HCT116 (cell line): ENCODE results near the gene IFT22. TPM values are rescaled to one million over a fixed set of nuclear protein-coding genes. Genes with fewer than 3 reads are reported as not detected.
"Not testable (repeated sequence)": the region's sequence is repeated elsewhere in the genome, so short reads cannot be mapped to it uniquely, and the experiment has no call there.

Experiments
- ATAC-seq: fragments of 200-7000 bp; cut with Tn5 transposase; 2 replicates; pipeline ENCODE4 v1.9.1; 2020; ENCODE audit warnings: mild to moderate bottlenecking, moderate library complexity
- BruUV-seq: library from RNA; stranded (reverse); fragments of 400-500 nt; replicated peaks from 2 replicates; lab custom pipeline; 2021; lab: Mats Ljungman, UMichigan
- CTCF ChIA-PET: fragments of 300-600 bp; sonication (Branson Sonifier 250); formaldehyde crosslinking; loops from one replicate; lab custom pipeline; 2021; ENCODE audit warnings: antibody characterized with exemption; lab: Charles Lee
- POLR2A ChIA-PET: fragments of 300-600, 350-600 bp; sonication (Branson Sonifier 250); formaldehyde crosslinking; loops from one replicate; lab custom pipeline; 2021; ENCODE audit warnings: antibody characterized with exemption; lab: Charles Lee
- RAD21 ChIA-PET, 2 experiments: fragments of 300-600 bp; sonication (Branson Sonifier 250); formaldehyde crosslinking; loops; one replicate each; lab custom pipeline; 2023; ENCODE audit warnings: low total read pairs in 2 of 2; ENCODE audit not compliant: uncharacterized antibody in 2 of 2, unreplicated experiment in 2 of 2, low non-redundant PET in 1 of 2; lab: Charles Lee
- DNase-seq: peaks from one replicate; pipeline ENCODE4 v3.0.0-alpha.2; 2010; ENCODE audit warnings: low read depth, low spot score
- H2AFZ ChIP-seq: fragments of 200-600 bp; shearing (Covaris generic), sonication (generic); 2 replicates; pipeline ENCODE4 v1.6.1; 2017; ENCODE audit warnings: low read depth, mixed run types, mixed read lengths, antibody characterized with exemption, low read length; ENCODE audit not compliant: poor library complexity, severe bottlenecking
- H3K27ac ChIP-seq: 2 replicates; pipeline ENCODE4 v1.5.1; 2012; ENCODE audit warnings: low read depth, low read length
- H3K27me3 ChIP-seq: fragments of 200-600 bp; sonication (generic); 2 replicates; pipeline ENCODE4 v1.6.1; 2016; ENCODE audit warnings: mixed run types, low read length, mixed read lengths; ENCODE audit not compliant: insufficient read depth
- H3K36me3 ChIP-seq, 2 experiments: fragments of 200-500 bp in 1 of 2; fragments of 200-600 bp in 1 of 2; sonication (Bioruptor generic) in 1 of 2; sonication (generic) in 1 of 2; 2 replicates each; pipeline versions ENCODE4 v1.5.1 to v1.6.1; 2014 to 2016; ENCODE audit warnings: low read length in 2 of 2, inconsistent platforms in 1 of 2, mixed read lengths in 1 of 2, mixed run types in 1 of 2; ENCODE audit not compliant: insufficient read depth in 2 of 2, control insufficient read depth in 1 of 2
- H3K4me1 ChIP-seq, 2 experiments: fragments of 200-600 bp in 1 of 2; sonication (generic) in 1 of 2; 2 replicates each; pipeline versions ENCODE4 v1.5.1 to v1.6.1; 2012 to 2017; ENCODE audit warnings: low read length in 2 of 2, inconsistent platforms in 1 of 2, mild to moderate bottlenecking in 1 of 2, mixed read lengths in 1 of 2, mixed run types in 1 of 2, moderate library complexity in 1 of 2; ENCODE audit not compliant: insufficient read depth in 2 of 2, control insufficient read depth in 1 of 2
- H3K4me2 ChIP-seq: fragments of 200-600 bp; sonication (generic); 2 replicates; pipeline ENCODE4 v1.6.1; 2017; ENCODE audit warnings: mixed run types, low read length, mixed read lengths
- H3K4me3 ChIP-seq, 2 experiments: fragments of 200-600 bp in 1 of 2; sonication (generic) in 1 of 2; replicated peaks in 1 of 2; 2 replicates each; pipeline ENCODE4 v1.5.1; 2011 to 2016; ENCODE audit warnings: low read length in 2 of 2, control low read depth in 1 of 2, low read depth in 1 of 2, mild to moderate bottlenecking in 1 of 2, mixed read lengths in 1 of 2, mixed run types in 1 of 2
- H3K79me2 ChIP-seq: fragments of 200-600 bp; sonication (generic); 2 replicates; pipeline ENCODE4 v1.6.1; 2017; ENCODE audit warnings: mild to moderate bottlenecking, mixed run types, low read length, moderate library complexity, mixed read lengths; ENCODE audit not compliant: insufficient read depth
- H3K9ac ChIP-seq: fragments of 200-600 bp; sonication (generic); 2 replicates; pipeline ENCODE4 v1.6.1; 2016; ENCODE audit warnings: low read length, mixed read lengths
- H3K9me2 ChIP-seq: fragments of 200-600 bp; sonication (generic), shearing (Covaris generic); 2 replicates; pipeline ENCODE4 v1.6.1; 2017; ENCODE audit warnings: mixed run types, mild to moderate bottlenecking, moderate library complexity; ENCODE audit not compliant: insufficient read depth
- H3K9me3 ChIP-seq, 2 experiments: fragments of 200-500 bp in 1 of 2; fragments of 200-600 bp in 1 of 2; sonication (Bioruptor generic) in 1 of 2; sonication (generic) in 1 of 2; 2 replicates each; pipeline ENCODE4 v1.6.1; 2014 to 2017; ENCODE audit warnings: low read length in 2 of 2, mixed read lengths in 2 of 2, inconsistent platforms in 1 of 2, low read depth in 1 of 2, mild to moderate bottlenecking in 1 of 2, mixed run types in 1 of 2, moderate library complexity in 1 of 2; ENCODE audit not compliant: control insufficient read depth in 1 of 2, insufficient read depth in 1 of 2
- H4K20me1 ChIP-seq: fragments of 200-600 bp; sonication (generic), shearing (Covaris generic); 2 replicates; pipeline ENCODE4 v1.6.1; 2017; ENCODE audit warnings: mixed run types, mild to moderate bottlenecking, moderate library complexity; ENCODE audit not compliant: insufficient read depth
- ATF3 ChIP-seq: IDR thresholded peaks from 2 replicates; pipeline ENCODE4 v1.6.1; 2012
- CBX3 ChIP-seq: IDR thresholded peaks from 2 replicates; pipeline ENCODE4 v1.6.1; 2012; ENCODE audit warnings: low read depth
- EGR1 ChIP-seq: IDR thresholded peaks from 2 replicates; pipeline ENCODE4 v1.6.1; 2012; ENCODE audit warnings: low read depth
- ELF1 ChIP-seq: IDR thresholded peaks from 2 replicates; pipeline ENCODE4 v1.6.1; 2012; ENCODE audit warnings: low read depth, borderline replicate concordance
- EZH2 ChIP-seq: fragments of 200-600 bp; sonication (generic); IDR thresholded peaks from 2 replicates; pipeline ENCODE4 v1.6.1; 2017; ENCODE audit warnings: antibody characterized with exemption, mixed run types
- FOSL1 ChIP-seq: IDR thresholded peaks from 2 replicates; pipeline ENCODE4 v1.6.1; 2012; ENCODE audit warnings: low read depth
- JUND ChIP-seq: IDR thresholded peaks from 2 replicates; pipeline ENCODE4 v1.6.1; 2012
- MAX ChIP-seq: IDR thresholded peaks from 2 replicates; pipeline ENCODE4 v1.6.1; 2012
- POLR2A ChIP-seq: IDR thresholded peaks from 2 replicates; pipeline ENCODE4 v1.7.0; 2011; ENCODE audit warnings: borderline replicate concordance; ENCODE audit not compliant: insufficient read depth, insufficient read length; ENCODE audit errors: extremely low read depth
- POLR2AphosphoS5 ChIP-seq: IDR thresholded peaks from 2 replicates; pipeline ENCODE4 v1.6.1; 2011; ENCODE audit warnings: mild to moderate bottlenecking, low read depth, low read length, moderate library complexity
- RAD21 ChIP-seq: IDR thresholded peaks from 2 replicates; pipeline ENCODE4 v1.6.1; 2012; ENCODE audit warnings: low read depth, mild to moderate bottlenecking
- REST ChIP-seq: IDR thresholded peaks from 2 replicates; pipeline ENCODE4 v1.6.1; 2012; ENCODE audit warnings: low read depth
- SIN3A ChIP-seq: IDR thresholded peaks from 2 replicates; pipeline ENCODE4 v1.6.1; 2012; ENCODE audit warnings: low read depth
- SP1 ChIP-seq: IDR thresholded peaks from 2 replicates; pipeline ENCODE4 v1.6.1; 2012; ENCODE audit warnings: low read depth
- SRF ChIP-seq: IDR thresholded peaks from 2 replicates; pipeline ENCODE4 v1.6.1; 2012; ENCODE audit warnings: low read depth
- TCF7L2 ChIP-seq: IDR thresholded peaks from 2 replicates; pipeline ENCODE4 v1.7.0; 2011; ENCODE audit warnings: borderline replicate concordance, inconsistent platforms; ENCODE audit not compliant: insufficient read depth, insufficient read length; ENCODE audit errors: extremely low read depth
- ZBTB33 ChIP-seq: IDR thresholded peaks from 2 replicates; pipeline ENCODE4 v1.6.1; 2011; ENCODE audit warnings: mild to moderate bottlenecking, low read length, moderate library complexity; ENCODE audit not compliant: insufficient replicate concordance; ENCODE audit errors: extremely low read depth
- ZNF274 ChIP-seq: fragments of 200-500 bp; sonication (Bioruptor generic); IDR thresholded peaks from 2 replicates; pipeline ENCODE4 v1.6.1; 2014; ENCODE audit warnings: mild to moderate bottlenecking, low read depth, low read length, inconsistent platforms
- intact Hi-C: fragments of 100-400 bp; cut with micrococcal nuclease; formaldehyde crosslinking; loops from 2 replicates; pipeline ENCODE4 v1.10.0; 2022
- total RNA-seq: library from RNA; stranded (reverse); gene quantifications from one replicate; pipeline ENCODE4 v1.2.1, GENCODE V29; 2021; ENCODE audit not compliant: unreplicated experiment

Gene IFT22
- total RNA-seq, 1 experiment from 2014 or later, result 27.2 TPM

GRCh38 chr7:101285171-101285570 lies 36.4 kb downstream of the IFT22 start:
- ChIA-PET CTCF (no interaction called here), POLR2A (no interaction called here), RAD21 (interaction anchor here in 1 of 2 experiments (1.6 kb wide), 1 partner anchor 141 kb away, joined by 4 read pairs; no protein-coding TSS in a partner anchor)
- DNase-seq, result no peak
- intact Hi-C loops, result no loop called here
- Histone ChIP-seq H3K36me3 (no peaks in the 10 kb centered on the region), H3K4me2 (no peak overlapping the region), H3K9me3 (no peaks in the 10 kb centered on the region), H3K27me3 (no peaks in the 10 kb centered on the region), H3K79me2 (no peaks in the 10 kb centered on the region), H2AFZ (no peak overlapping the region), H3K27ac (no peak overlapping the region), H3K9me2 (no peaks in the 10 kb centered on the region), H3K4me3 (no peak overlapping the region), H4K20me1 (no peaks in the 10 kb centered on the region), H3K4me1 (peaks cover 4 to 6% of the 10 kb centered on the region in 2 experiments; a peak in 2 of 4 replicates), H3K9ac (no peak overlapping the region)
- ATAC-seq, result no peak
- TF ChIP-seq ELF1, result no peak
- no peak for TF ChIP-seq POLR2AphosphoS5
- TF ChIP-seq JUND, result no peak
- no peak for TF ChIP-seq POLR2A
- no peak for TF ChIP-seq FOSL1
- TF ChIP-seq ZNF274, result no peak
- no peak for TF ChIP-seq REST
- no peak for TF ChIP-seq CBX3
- no peak for TF ChIP-seq ZBTB33
- TF ChIP-seq SRF, result no peak
- no peak for TF ChIP-seq EZH2
- TF ChIP-seq SIN3A, result no peak
- no peak for TF ChIP-seq MAX
- no peak for TF ChIP-seq RAD21
- TF ChIP-seq SP1, result no peak
- no peak for TF ChIP-seq TCF7L2
- TF ChIP-seq EGR1, result no peak
- no peak for TF ChIP-seq ATF3
- BruUV-seq, result no TSS peak

- H3K9me2 ChIP-seq, H3K4me3 ChIP-seq, ATAC-seq, H3K9me3 ChIP-seq, DNase-seq, H3K27ac ChIP-seq, H2AFZ ChIP-seq, H4K20me1 ChIP-seq, POLR2A ChIA-PET, CTCF ChIA-PET, H3K4me2 ChIP-seq, H3K4me1 ChIP-seq, H3K9ac ChIP-seq, H3K36me3 ChIP-seq, H3K79me2 ChIP-seq, H3K27me3 ChIP-seq, BruUV-seq: not testable (repeated sequence)
- intact Hi-C loops, result loop anchor here (5.0 kb wide), 1 partner anchor 204 kb away; no protein-coding TSS in a partner anchor
- RAD21 ChIA-PET, result interaction anchor here in 1 of 2 experiments (0.7 kb wide), 1 partner anchor 381 kb away, joined by 4 read pairs; no protein-coding TSS in a partner anchor
Measured at GRCh38 chr7:101280912-101281311, 40.7 kb downstream of the IFT22 start.
